ENCODE results near the gene DGUOK. TPM values are rescaled to one million over a fixed set of nuclear protein-coding genes. Genes with fewer than 3 reads are reported as not detected.

DGUOK gene
- total and polyA plus RNA-seq, 2 donors (not counting 1 experiment from before 2014, with no cell fraction given) = 54.3 to 93.7 TPM

- Histone ChIP-seq H3K4me2 (ENCODE audit: extremely low read depth, insufficient read depth, low read length) (no peak overlapping the region), H3K4me1 (ENCODE audit: control insufficient read depth, extremely low read depth, insufficient read depth, low read length) (no peaks in the 10 kb centered on the region), H3K9ac (ENCODE audit: insufficient read depth, low read length) (no peak overlapping the region), H3K9me3 (ENCODE audit: control insufficient read depth, insufficient read depth, low read depth, low read length) (no peaks in the 10 kb centered on the region), H3K4me3 (replicated peaks in 1 of 4; ENCODE audit: control extremely low read depth in 1 of 4, insufficient read depth in 1 of 4, low read depth in 3 of 4, low read length in 4 of 4) (no peak overlapping the region), H3K27me3 (ENCODE audit: control insufficient read depth, insufficient read depth, low read length) (no peaks in the 10 kb centered on the region), H3K79me2 (ENCODE audit: control insufficient read depth, insufficient read depth, low read length) (no peaks in the 10 kb centered on the region), H3K36me3 (ENCODE audit: control insufficient read depth, insufficient read depth, low read length) (peaks cover 1% of the 10 kb centered on the region), H4K20me1 (ENCODE audit: control insufficient read depth, extremely low read depth, insufficient read depth, low read length) (no peaks in the 10 kb centered on the region), H2AFZ (ENCODE audit: low read length) (no peak overlapping the region), H3K27ac (ENCODE audit: insufficient read depth, low read length) (no peak overlapping the region)
- no peak for TF ChIP-seq CTCF (conservative IDR thresholded peaks at IDR 0.05 in 1 of 2, IDR thresholded peaks at IDR 0.05 in 1 of 2; ENCODE audit: low read depth in 1 of 2, low read length in 2 of 2)
- TF ChIP-seq EZH2 (IDR thresholded peaks at IDR 0.05; ENCODE audit: low read length, missing control alignments) = no peak
- DNase-seq (ENCODE audit: low read depth in 2 of 2) = no peak
Observed at GRCh38 chr2:73906847-73907505, 19.7 kb upstream of the DGUOK start.

- Histone ChIP-seq H3K9me3 (ENCODE audit: control insufficient read depth, insufficient read depth, low read depth, low read length) (no peaks in the 10 kb centered on the region), H2AFZ (ENCODE audit: low read length) (no peak overlapping the region)
- peak; percentile 62 to 65 for DNase-seq (ENCODE audit: low read depth in 2 of 2)
Observed at GRCh38 chr2:73907840-73908452, 18.7 kb upstream of the DGUOK start.

More at GRCh38 chr2:73907840-73908452, 18.7 kb upstream of the DGUOK start:
- Histone ChIP-seq H3K27me3 (ENCODE audit: control insufficient read depth, insufficient read depth, low read length) (no peaks in the 10 kb centered on the region), H3K4me1 (ENCODE audit: control insufficient read depth, extremely low read depth, insufficient read depth, low read length) (no peaks in the 10 kb centered on the region), H3K79me2 (ENCODE audit: control insufficient read depth, insufficient read depth, low read length) (no peaks in the 10 kb centered on the region), H3K27ac (ENCODE audit: insufficient read depth, low read length) (no peak overlapping the region), H3K4me3 (replicated peaks in 1 of 4; ENCODE audit: control extremely low read depth in 1 of 4, insufficient read depth in 1 of 4, low read depth in 3 of 4, low read length in 4 of 4) (no peak overlapping the region), H3K36me3 (ENCODE audit: control insufficient read depth, insufficient read depth, low read length) (peaks cover 1% of the 10 kb centered on the region), H4K20me1 (ENCODE audit: control insufficient read depth, extremely low read depth, insufficient read depth, low read length) (no peaks in the 10 kb centered on the region), H3K4me2 (ENCODE audit: extremely low read depth, insufficient read depth, low read length) (no peak overlapping the region), H3K9ac (ENCODE audit: insufficient read depth, low read length) (no peak overlapping the region)
- TF ChIP-seq CTCF (conservative IDR thresholded peaks at IDR 0.05 in 1 of 2, IDR thresholded peaks at IDR 0.05 in 1 of 2; ENCODE audit: low read depth in 1 of 2, low read length in 2 of 2) (peak in 1 of 2 donors; percentile 18), EZH2 (IDR thresholded peaks at IDR 0.05; ENCODE audit: low read length, missing control alignments) (no peak)

Measured in fibroblast of lung (primary cell).